ENCODE data around the gene TIAM1.

TIAM1 gene

DNA sequence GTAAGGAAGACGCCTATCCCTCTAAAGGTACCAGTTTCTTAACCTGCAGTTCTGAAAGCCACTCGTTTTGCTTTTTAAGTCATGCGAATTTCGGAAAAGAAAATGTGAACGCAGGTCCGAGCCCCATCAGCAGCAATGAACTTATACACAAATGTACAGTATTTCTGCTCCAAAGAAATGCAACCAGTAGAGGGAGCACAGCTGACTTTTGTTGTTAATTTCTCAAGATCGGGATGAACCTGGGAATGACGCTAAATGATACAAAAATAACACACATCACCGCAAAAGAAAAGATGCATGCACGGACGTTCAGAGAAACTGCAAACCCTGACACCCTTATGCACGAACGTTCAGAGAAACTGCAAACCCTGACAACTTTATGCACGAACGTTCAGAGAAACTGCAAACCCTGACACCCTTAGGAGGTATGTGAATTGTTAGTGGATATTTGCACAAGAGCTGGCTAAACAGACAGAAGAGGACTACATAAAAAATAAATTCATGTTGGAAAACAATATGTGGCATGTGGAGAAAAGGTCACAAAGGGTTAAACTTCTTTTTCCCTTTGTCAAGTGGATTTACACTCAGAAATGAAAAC, 3.5 kb upstream of the TIAM1 start:
- intact Hi-C loops (cut with micrococcal nuclease): no loop called here
- H3K27ac Mint-ChIP-seq: no peak overlapping the region
- H3K9me3 Mint-ChIP-seq: peaks cover 9% of the 10 kb centered on the region
- peaks cover 6% of the 10 kb centered on the region for H3K27me3 Mint-ChIP-seq
- H3K36me3 Mint-ChIP-seq (ENCODE audit: low read depth): peaks cover 14% of the 10 kb centered on the region
- no peak overlapping the region for H3K4me3 Mint-ChIP-seq
- H3K4me1 Mint-ChIP-seq (ENCODE audit: low read depth): peaks cover 24% of the 10 kb centered on the region

GRCh38 chr21:31346256-31346821, 2.3 kb upstream of the TIAM1 start:
- H3K9me3 Mint-ChIP-seq: peaks cover 9% of the 10 kb centered on the region
- H3K27me3 Mint-ChIP-seq: peaks cover 6% of the 10 kb centered on the region
- H3K27ac Mint-ChIP-seq: no peak overlapping the region
- peaks cover 25% of the 10 kb centered on the region for H3K4me1 Mint-ChIP-seq (ENCODE audit: low read depth)
- no peak overlapping the region for H3K4me3 Mint-ChIP-seq
- intact Hi-C loops (cut with micrococcal nuclease): no loop called here
- H3K36me3 Mint-ChIP-seq (ENCODE audit: low read depth): peaks cover 14% of the 10 kb centered on the region

GRCh38 chr21:31345136-31345535, 1.1 kb upstream of the TIAM1 start:
- peaks cover 24% of the 10 kb centered on the region for H3K36me3 Mint-ChIP-seq (ENCODE audit: low read depth)
- H3K27ac Mint-ChIP-seq: peak overlapping the region; percentile 99
- H3K4me1 Mint-ChIP-seq (ENCODE audit: low read depth): peaks cover 37% of the 10 kb centered on the region
- intact Hi-C loops (cut with micrococcal nuclease): no loop called here
- H3K9me3 Mint-ChIP-seq: peaks cover 1% of the 10 kb centered on the region
- no peak overlapping the region for H3K4me3 Mint-ChIP-seq
- peaks cover 5% of the 10 kb centered on the region for H3K27me3 Mint-ChIP-seq

DNA sequence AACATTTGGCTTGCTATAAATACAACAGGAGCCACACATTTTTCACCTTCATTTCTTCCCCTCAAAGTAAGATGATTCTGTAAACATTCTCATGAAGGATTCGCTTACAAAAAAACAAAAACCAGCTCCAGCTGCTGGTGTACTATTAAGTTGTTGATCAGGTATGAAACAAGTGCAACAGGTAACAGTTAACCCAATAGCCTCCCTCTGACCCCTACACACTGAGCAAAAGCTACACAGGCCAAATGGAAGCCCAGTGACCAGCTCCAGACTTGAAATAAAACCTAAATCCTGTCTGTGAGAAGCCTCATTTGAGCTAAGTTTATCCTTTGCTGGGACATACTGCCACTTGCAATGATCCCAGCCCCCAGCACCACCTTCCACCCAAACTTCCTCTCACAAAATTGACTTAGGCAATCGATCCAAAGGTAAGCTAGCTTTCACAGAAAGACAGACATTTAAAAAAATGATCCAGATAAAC, 991 bp downstream of the TIAM1 start:
- Mint-ChIP-seq H3K4me1 (ENCODE audit: low read depth) (peaks cover 57% of the 10 kb centered on the region), H3K36me3 (ENCODE audit: low read depth) (peaks cover 36% of the 10 kb centered on the region), H3K4me3 (peak overlapping the region; percentile 100), H3K9me3 (no peaks in the 10 kb centered on the region), H3K27ac (peak overlapping the region; percentile 99), H3K27me3 (peaks cover 5% of the 10 kb centered on the region)
- intact Hi-C loops (cut with micrococcal nuclease): loop anchor here (5.0 kb wide), 1 partner anchor 241 kb away; no protein-coding TSS in a partner anchor

DNA sequence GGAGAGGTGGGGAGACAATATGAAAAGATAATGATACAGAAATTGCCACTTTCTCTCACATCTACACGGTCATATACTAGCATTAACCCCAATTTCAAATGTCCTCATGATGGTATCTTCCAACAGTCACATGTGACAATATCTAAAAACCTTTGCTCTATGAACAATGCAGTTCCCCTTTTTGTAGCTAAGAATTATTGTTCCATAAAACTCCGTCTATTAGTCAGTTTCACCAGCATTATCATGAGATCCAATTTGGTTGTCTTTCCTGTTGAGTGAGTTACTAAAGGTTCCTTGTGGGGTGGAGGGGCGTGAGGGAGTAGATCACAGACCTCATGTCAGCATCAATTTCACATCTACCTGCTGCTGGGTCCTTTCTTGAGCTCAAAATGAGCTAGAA, 1.7 kb downstream of the TIAM1 start:
- Mint-ChIP-seq H3K9me3 (no peaks in the 10 kb centered on the region), H3K27me3 (peaks cover 2% of the 10 kb centered on the region), H3K36me3 (ENCODE audit: low read depth) (peaks cover 43% of the 10 kb centered on the region), H3K27ac (peak overlapping the region; percentile 99), H3K4me1 (ENCODE audit: low read depth) (peaks cover 62% of the 10 kb centered on the region), H3K4me3 (peak overlapping the region; percentile 100)
- intact Hi-C loops (cut with micrococcal nuclease): loop anchor here (5.0 kb wide), 1 partner anchor 240 kb away; no protein-coding TSS in a partner anchor

DNA sequence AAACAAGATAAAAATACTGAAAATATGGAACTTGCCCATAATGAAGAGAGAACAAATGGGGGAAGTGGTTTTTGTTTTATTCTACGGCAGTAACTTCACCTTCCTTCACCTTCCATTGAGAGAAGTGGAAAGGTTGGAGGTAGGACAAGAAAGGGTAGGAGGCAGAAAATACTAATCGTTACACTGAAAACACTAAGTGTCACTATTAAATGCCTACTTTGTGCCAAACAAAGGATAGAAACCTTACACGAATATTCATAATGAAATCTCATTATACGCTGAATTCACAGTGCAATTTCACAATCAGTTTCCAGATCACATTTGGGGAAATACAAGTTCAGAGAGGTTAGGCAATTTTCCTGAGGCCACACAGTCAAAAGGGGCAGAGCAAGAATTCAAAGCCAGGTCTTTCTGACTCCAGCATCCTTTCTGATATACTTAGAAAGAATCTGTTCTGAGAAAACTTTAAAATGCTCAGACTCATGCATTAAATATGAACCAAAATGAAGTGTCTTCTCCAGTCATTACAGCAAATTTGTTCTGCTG, 3.0 kb downstream of the TIAM1 start:
- Mint-ChIP-seq H3K27ac (peak overlapping the region; percentile 99), H3K9me3 (no peaks in the 10 kb centered on the region), H3K4me3 (peak overlapping the region; percentile 50), H3K4me1 (ENCODE audit: low read depth) (peaks cover 73% of the 10 kb centered on the region), H3K36me3 (ENCODE audit: low read depth) (peaks cover 57% of the 10 kb centered on the region), H3K27me3 (no peaks in the 10 kb centered on the region)
- intact Hi-C loops (cut with micrococcal nuclease): loop anchor here (5.0 kb wide), 1 partner anchor 239 kb away; no protein-coding TSS in a partner anchor

DNA sequence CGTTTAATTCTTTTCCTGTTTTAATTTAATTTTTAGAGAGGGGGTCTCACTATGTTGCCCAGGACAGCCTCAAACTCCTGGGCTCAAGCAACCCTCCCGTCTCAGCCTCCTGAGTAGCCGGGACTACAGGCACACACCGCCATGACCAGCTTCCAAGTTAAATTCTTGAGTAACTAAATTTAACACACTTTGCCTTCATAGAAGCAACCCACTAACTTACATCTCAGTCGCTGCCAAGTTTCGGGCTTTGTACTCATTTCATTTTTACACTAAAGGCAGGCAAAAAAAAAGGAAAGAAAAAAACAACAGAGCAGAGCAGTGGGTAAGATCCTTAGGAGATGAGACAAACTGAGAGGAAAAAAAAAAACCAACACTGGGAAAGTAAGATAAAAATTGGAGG, 3.5 kb downstream of the TIAM1 start:
- Mint-ChIP-seq H3K4me3 (peak overlapping the region; percentile 50), H3K9me3 (no peaks in the 10 kb centered on the region), H3K27ac (peak overlapping the region; percentile 99), H3K4me1 (ENCODE audit: low read depth) (peaks cover 73% of the 10 kb centered on the region), H3K36me3 (ENCODE audit: low read depth) (peaks cover 62% of the 10 kb centered on the region), H3K27me3 (no peaks in the 10 kb centered on the region)
- intact Hi-C loops (cut with micrococcal nuclease): loop anchor here (5.0 kb wide), 1 partner anchor 238 kb away; no protein-coding TSS in a partner anchor

GRCh38 chr21:31339721-31340120, 4.3 kb downstream of the TIAM1 start:
- peak overlapping the region; percentile 99 for H3K27ac Mint-ChIP-seq
- H3K27me3 Mint-ChIP-seq: no peaks in the 10 kb centered on the region
- peak overlapping the region; percentile 34 for H3K4me3 Mint-ChIP-seq
- H3K9me3 Mint-ChIP-seq: no peaks in the 10 kb centered on the region
- peaks cover 70% of the 10 kb centered on the region for H3K4me1 Mint-ChIP-seq (ENCODE audit: low read depth)
- peaks cover 70% of the 10 kb centered on the region for H3K36me3 Mint-ChIP-seq (ENCODE audit: low read depth)
- intact Hi-C loops (cut with micrococcal nuclease): loop anchor here (5.0 kb wide), 2 partner anchors 137 to 237 kb away; no protein-coding TSS in a partner anchor

DNA sequence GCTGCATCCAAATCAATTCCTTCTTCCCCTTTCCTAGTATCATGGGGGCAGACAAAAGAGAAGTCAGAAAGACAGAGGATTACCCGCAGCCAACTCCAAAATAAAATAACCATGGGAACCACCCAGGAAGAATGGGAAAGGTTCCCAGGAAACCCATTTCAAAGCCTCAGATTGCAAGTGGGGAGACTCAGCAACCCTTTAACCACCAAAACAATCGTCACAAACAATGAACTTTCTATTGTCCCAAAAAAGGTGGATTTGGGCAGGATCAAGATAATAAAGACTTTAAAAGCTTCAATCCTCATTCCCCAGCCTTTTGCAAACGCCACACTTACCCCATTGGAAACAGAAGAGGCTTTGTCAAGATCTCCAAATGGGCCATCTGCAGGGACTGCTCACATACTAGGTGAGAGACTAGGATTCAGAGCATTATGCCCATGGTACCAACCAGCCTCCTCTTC, 5.1 kb downstream of the TIAM1 start:
- Mint-ChIP-seq H3K27ac (peak overlapping the region; percentile 99), H3K9me3 (no peaks in the 10 kb centered on the region), H3K36me3 (ENCODE audit: low read depth) (peaks cover 75% of the 10 kb centered on the region), H3K4me3 (peak overlapping the region; percentile 34), H3K4me1 (ENCODE audit: low read depth) (peaks cover 71% of the 10 kb centered on the region), H3K27me3 (no peaks in the 10 kb centered on the region)
- intact Hi-C loops (cut with micrococcal nuclease): loop anchor here (5.0 kb wide), 1 partner anchor 137 kb away; no protein-coding TSS in a partner anchor

GRCh38 chr21:31337996-31338907, 5.8 kb downstream of the TIAM1 start:
- Mint-ChIP-seq H3K9me3 (no peaks in the 10 kb centered on the region), H3K27me3 (no peaks in the 10 kb centered on the region), H3K27ac (peak overlapping the region; percentile 99), H3K4me3 (no peak overlapping the region), H3K36me3 (ENCODE audit: low read depth) (peaks cover 75% of the 10 kb centered on the region), H3K4me1 (ENCODE audit: low read depth) (peaks cover 71% of the 10 kb centered on the region)
- intact Hi-C loops (cut with micrococcal nuclease): loop anchor here (5.0 kb wide), 1 partner anchor 136 kb away; no protein-coding TSS in a partner anchor

- Mint-ChIP-seq H3K27me3 (no peaks in the 10 kb centered on the region), H3K27ac (peak overlapping the region; percentile 37), H3K4me1 (ENCODE audit: low read depth) (peaks cover 71% of the 10 kb centered on the region), H3K9me3 (no peaks in the 10 kb centered on the region), H3K4me3 (no peak overlapping the region), H3K36me3 (ENCODE audit: low read depth) (peaks cover 82% of the 10 kb centered on the region)
- intact Hi-C loops (cut with micrococcal nuclease): loop anchor here (5.0 kb wide), 1 partner anchor 135 kb away; no protein-coding TSS in a partner anchor
Measured at GRCh38 chr21:31337086-31337485, 7.0 kb downstream of the TIAM1 start.

DNA sequence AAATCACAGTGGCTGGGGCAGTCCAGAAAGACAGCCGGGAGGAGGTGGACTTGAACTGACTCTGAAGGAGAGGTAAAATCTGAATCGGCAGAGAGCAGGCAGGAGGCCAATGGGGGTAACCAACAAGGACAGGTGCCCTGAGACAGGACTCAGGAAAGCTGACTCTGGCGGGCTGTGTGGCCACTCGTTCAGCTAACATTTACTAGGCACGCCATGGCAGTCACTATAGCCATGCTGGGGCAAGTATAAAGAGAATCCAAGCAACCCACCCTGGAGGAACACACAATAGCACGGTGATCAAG, 7.4 kb downstream of the TIAM1 start:
- peaks cover 71% of the 10 kb centered on the region for H3K4me1 Mint-ChIP-seq (ENCODE audit: low read depth)
- no peaks in the 10 kb centered on the region for H3K27me3 Mint-ChIP-seq
- no peak overlapping the region for H3K4me3 Mint-ChIP-seq
- H3K27ac Mint-ChIP-seq: peak overlapping the region; percentile 37
- intact Hi-C loops (cut with micrococcal nuclease): loop anchor here (5.0 kb wide), 1 partner anchor 134 kb away; no protein-coding TSS in a partner anchor
- H3K9me3 Mint-ChIP-seq: no peaks in the 10 kb centered on the region
- peaks cover 86% of the 10 kb centered on the region for H3K36me3 Mint-ChIP-seq (ENCODE audit: low read depth)

- no peak overlapping the region for H3K4me3 Mint-ChIP-seq
- intact Hi-C loops (cut with micrococcal nuclease): loop anchor here (5.0 kb wide), 1 partner anchor 134 kb away; no protein-coding TSS in a partner anchor
- H3K36me3 Mint-ChIP-seq (ENCODE audit: low read depth): peaks cover 92% of the 10 kb centered on the region
- H3K27ac Mint-ChIP-seq: peak overlapping the region; percentile 37
- no peaks in the 10 kb centered on the region for H3K9me3 Mint-ChIP-seq
- no peaks in the 10 kb centered on the region for H3K27me3 Mint-ChIP-seq
- peaks cover 69% of the 10 kb centered on the region for H3K4me1 Mint-ChIP-seq (ENCODE audit: low read depth)
Measured at GRCh38 chr21:31335957-31336738, 7.9 kb downstream of the TIAM1 start.
